ENCODE results near the gene CAMK2A. TPM values are rescaled to one million over a fixed set of nuclear protein-coding genes. Genes with fewer than 3 reads are reported as not detected.

The CAMK2A gene
- total RNA-seq, 1 donor from 2014 or later, result not detected

- no peak overlapping the region for H3K4me3 Mint-ChIP-seq (ENCODE audit: low read depth)
- H3K9me3 Mint-ChIP-seq (ENCODE audit: low read depth), result no peaks in the 10 kb centered on the region
- H3K36me3 Mint-ChIP-seq (ENCODE audit: insufficient read depth), result no peaks in the 10 kb centered on the region
- TF ChIP-seq, protein P1, sequence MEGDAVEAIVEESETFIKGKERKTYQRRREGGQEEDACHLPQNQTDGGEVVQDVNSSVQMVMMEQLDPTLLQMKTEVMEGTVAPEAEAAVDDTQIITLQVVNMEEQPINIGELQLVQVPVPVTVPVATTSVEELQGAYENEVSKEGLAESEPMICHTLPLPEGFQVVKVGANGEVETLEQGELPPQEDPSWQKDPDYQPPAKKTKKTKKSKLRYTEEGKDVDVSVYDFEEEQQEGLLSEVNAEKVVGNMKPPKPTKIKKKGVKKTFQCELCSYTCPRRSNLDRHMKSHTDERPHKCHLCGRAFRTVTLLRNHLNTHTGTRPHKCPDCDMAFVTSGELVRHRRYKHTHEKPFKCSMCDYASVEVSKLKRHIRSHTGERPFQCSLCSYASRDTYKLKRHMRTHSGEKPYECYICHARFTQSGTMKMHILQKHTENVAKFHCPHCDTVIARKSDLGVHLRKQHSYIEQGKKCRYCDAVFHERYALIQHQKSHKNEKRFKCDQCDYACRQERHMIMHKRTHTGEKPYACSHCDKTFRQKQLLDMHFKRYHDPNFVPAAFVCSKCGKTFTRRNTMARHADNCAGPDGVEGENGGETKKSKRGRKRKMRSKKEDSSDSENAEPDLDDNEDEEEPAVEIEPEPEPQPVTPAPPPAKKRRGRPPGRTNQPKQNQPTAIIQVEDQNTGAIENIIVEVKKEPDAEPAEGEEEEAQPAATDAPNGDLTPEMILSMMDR (IDR thresholded peaks at IDR 0.05; ENCODE audit: unreplicated experiment), result no peak
- H3K27me3 Mint-ChIP-seq, result peaks cover 71% of the 10 kb centered on the region
- no peak overlapping the region for H3K27ac Mint-ChIP-seq
- no peak for DNase-seq (ENCODE audit: low spot score, unreplicated experiment)
- H3K4me1 Mint-ChIP-seq (ENCODE audit: low read depth), result peaks cover 4% of the 10 kb centered on the region
Measured at GRCh38 chr5:150303070-150303615, 13.6 kb upstream of the CAMK2A start.

DNA sequence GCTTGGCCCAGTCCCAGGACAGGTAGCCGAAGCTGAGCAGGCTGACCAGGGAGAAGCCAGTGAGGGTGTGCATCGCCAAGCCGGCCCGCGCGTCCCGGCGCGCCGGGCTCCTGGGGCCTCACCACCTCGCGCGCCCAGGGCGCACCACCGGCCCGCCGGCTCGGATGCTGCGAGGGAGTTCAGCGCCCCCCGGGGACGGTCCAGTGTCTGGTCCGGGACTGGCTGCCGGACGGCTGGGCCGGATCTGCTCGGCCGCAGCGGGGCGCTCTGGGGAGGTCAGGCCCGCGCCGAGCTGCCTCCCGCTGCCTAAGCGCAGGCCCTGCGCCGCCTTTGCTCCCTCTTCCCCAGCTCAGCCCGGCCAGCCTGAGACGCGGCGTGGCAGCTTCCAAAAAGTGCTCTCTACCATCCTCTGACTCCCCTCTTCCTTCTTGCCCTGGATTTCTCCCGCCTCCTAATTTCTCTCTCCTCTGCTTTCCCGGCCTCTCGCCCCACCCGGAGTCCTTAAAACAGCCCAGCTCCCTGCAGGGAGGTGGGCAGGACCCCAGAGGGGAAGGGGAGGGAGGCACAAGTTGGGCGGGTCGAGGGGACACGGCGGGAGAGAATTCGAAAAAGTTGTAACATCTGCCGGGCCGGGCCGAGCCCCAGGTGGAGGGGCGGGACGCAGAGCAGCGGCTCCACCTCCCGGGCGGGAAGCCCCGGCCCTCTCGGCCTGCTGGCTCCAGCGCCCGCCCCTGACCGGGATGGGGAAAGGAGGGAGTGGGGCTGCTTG, 12.9 kb upstream of the CAMK2A start, which contains the start of gene ARSI:
TSS of gene ARSI (minus strand) at position 605 of the 769 bp plus-strand sequence. CDS start at position 73, 532 bp downstream.
- H3K4me1 Mint-ChIP-seq (ENCODE audit: low read depth), result no peaks in the 10 kb centered on the region
- no peak within 1 kb of the TSS for H3K27ac Mint-ChIP-seq
- H3K36me3 Mint-ChIP-seq (ENCODE audit: insufficient read depth), result no peaks in the 10 kb centered on the region
- TF ChIP-seq, protein P1 (IDR thresholded peaks at IDR 0.05; ENCODE audit: unreplicated experiment), result peak; percentile 36
- no peak for DNase-seq (ENCODE audit: low spot score, unreplicated experiment)
- H3K4me3 Mint-ChIP-seq (ENCODE audit: low read depth), result peak within 1 kb of the TSS; percentile 50
- H3K27me3 Mint-ChIP-seq, result peaks cover 67% of the 10 kb centered on the region
- H3K9me3 Mint-ChIP-seq (ENCODE audit: low read depth), result no peaks in the 10 kb centered on the region

- no peak for DNase-seq (ENCODE audit: low spot score, unreplicated experiment)
- H3K4me3 Mint-ChIP-seq (ENCODE audit: low read depth), result peak overlapping the region; percentile 29
- no peaks in the 10 kb centered on the region for H3K4me1 Mint-ChIP-seq (ENCODE audit: low read depth)
- H3K27me3 Mint-ChIP-seq, result peaks cover 67% of the 10 kb centered on the region
- no peaks in the 10 kb centered on the region for H3K36me3 Mint-ChIP-seq (ENCODE audit: insufficient read depth)
- no peak overlapping the region for H3K27ac Mint-ChIP-seq
- H3K9me3 Mint-ChIP-seq (ENCODE audit: low read depth), result no peaks in the 10 kb centered on the region
- TF ChIP-seq, protein P1 (IDR thresholded peaks at IDR 0.05; ENCODE audit: unreplicated experiment), result no peak
Measured at GRCh38 chr5:150301901-150302300, 12.3 kb upstream of the CAMK2A start.

GRCh38 chr5:150301170-150301505, 11.6 kb upstream of the CAMK2A start:
- TF ChIP-seq, protein P1 (IDR thresholded peaks at IDR 0.05; ENCODE audit: unreplicated experiment), result no peak
- Mint-ChIP-seq H3K9me3 (ENCODE audit: low read depth) (no peaks in the 10 kb centered on the region), H3K4me3 (ENCODE audit: low read depth) (no peak overlapping the region), H3K4me1 (ENCODE audit: low read depth) (no peaks in the 10 kb centered on the region), H3K36me3 (ENCODE audit: insufficient read depth) (no peaks in the 10 kb centered on the region), H3K27ac (no peak overlapping the region), H3K27me3 (peaks cover 66% of the 10 kb centered on the region)
- no peak for DNase-seq (ENCODE audit: low spot score, unreplicated experiment)

DNA sequence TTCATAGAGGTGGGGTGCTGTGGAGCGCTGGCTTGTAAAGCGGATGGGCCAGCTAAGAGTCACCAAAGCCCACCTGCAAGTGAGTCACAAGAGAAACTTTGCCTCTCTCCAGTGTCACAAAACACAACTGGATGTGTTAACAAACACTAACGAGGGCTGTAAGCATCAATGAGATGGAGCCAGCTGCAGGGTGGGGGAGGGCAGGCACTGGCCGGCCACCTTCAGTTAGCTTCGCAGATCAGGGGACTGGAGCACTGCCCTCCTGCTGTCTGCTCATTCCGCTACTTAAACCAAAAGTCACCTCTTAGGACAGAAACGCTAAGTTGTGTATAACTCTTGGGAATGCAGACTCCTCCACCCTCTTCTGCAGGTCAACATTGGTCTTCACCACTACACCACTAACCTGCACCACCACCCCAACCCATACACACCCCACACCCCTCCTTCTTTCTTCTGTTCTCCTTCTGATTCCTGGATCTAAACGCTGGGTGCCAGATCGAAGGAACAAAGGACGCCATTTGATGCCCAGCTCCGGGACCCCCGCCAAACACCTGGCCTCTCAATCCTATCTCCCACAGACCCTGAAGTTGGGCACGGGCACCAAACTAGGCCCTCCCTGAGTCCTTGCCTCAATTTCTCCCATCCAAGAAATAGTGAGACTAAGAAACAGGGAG, 11.1 kb upstream of the CAMK2A start:
- Mint-ChIP-seq H3K4me3 (ENCODE audit: low read depth) (no peak overlapping the region), H3K27ac (no peak overlapping the region), H3K4me1 (ENCODE audit: low read depth) (no peaks in the 10 kb centered on the region), H3K36me3 (ENCODE audit: insufficient read depth) (no peaks in the 10 kb centered on the region), H3K27me3 (peaks cover 62% of the 10 kb centered on the region), H3K9me3 (ENCODE audit: low read depth) (no peaks in the 10 kb centered on the region)
- TF ChIP-seq, protein P1 (IDR thresholded peaks at IDR 0.05; ENCODE audit: unreplicated experiment), result no peak
- no peak for DNase-seq (ENCODE audit: low spot score, unreplicated experiment)

Data from progenitor cell of endocrine pancreas (in vitro differentiated cells).